Upper lobe of left lung (tissue), 6 donors: ENCODE results near the gene ROBO1. TPM values are rescaled to one million over a fixed set of nuclear protein-coding genes. Genes with fewer than 3 reads are reported as not detected.

Experiments
- ATAC-seq, 2 donors: fragments of 200-7000 bp; cut with Tn5 transposase; one replicate each; pipeline ENCODE4 v1.9.1; 2022; ENCODE audit warnings: mild to moderate bottlenecking in 2 of 2, moderate library complexity in 2 of 2; ENCODE audit not compliant: low FRiP score in 2 of 2
- DNase-seq, 2 donors: peaks; one replicate each; pipeline ENCODE4 v3.0.0-alpha.2; 2019 to 2020
- H3K27ac ChIP-seq, 4 donors: fragments of 200-600 bp; sonication (generic); one replicate each; pipeline ENCODE4 v1.5.1; 2016 to 2019
- H3K27me3 ChIP-seq, 4 donors: fragments of 200-600 bp; sonication (generic); one replicate each; pipeline ENCODE4 v1.5.1; 2017 to 2019
- H3K36me3 ChIP-seq, 4 donors: fragments of 200-600 bp; sonication (generic); one replicate each; pipeline ENCODE4 v1.5.1; 2016 to 2019
- H3K4me1 ChIP-seq, 4 donors: fragments of 200-600 bp; sonication (generic); one replicate each; pipeline ENCODE4 v1.5.1; 2018 to 2019
- H3K4me3 ChIP-seq, 4 donors: fragments of 200-600 bp; sonication (generic); one replicate each; pipeline ENCODE4 v1.5.1; 2017 to 2019; ENCODE audit warnings: mild to moderate bottlenecking in 2 of 4, moderate library complexity in 1 of 4
- H3K9me3 ChIP-seq, 4 donors: fragments of 200-600 bp; sonication (generic); one replicate each; pipeline ENCODE4 v1.5.1; 2018 to 2019
- CTCF ChIP-seq, 6 experiments: fragments of 450-650 bp in 4 of 6; fragments of 200-600 bp in 2 of 6; sonication (generic) in 2 of 6; IDR thresholded peaks; one replicate each; pipeline ENCODE4 v1.5.1; 2016 to 2019; ENCODE audit warnings: antibody characterized with exemption in 6 of 6
- EP300 ChIP-seq, 4 donors: sonication (generic); formaldehyde crosslinking; IDR thresholded peaks; one replicate each; pipeline ENCODE4 v1.5.1; 2017; ENCODE audit warnings: antibody characterized with exemption in 4 of 4, control low read depth in 2 of 4
- POLR2A ChIP-seq, 4 donors: fragments of 450-650 bp; IDR thresholded peaks; one replicate each; pipeline ENCODE4 v1.5.1; 2016 to 2017; ENCODE audit warnings: antibody characterized with exemption in 4 of 4, mild to moderate bottlenecking in 2 of 4
- POLR2AphosphoS5 ChIP-seq, 2 donors: sonication (generic); formaldehyde crosslinking; IDR thresholded peaks; one replicate each; pipeline ENCODE4 v1.5.1; 2017; ENCODE audit warnings: antibody characterized with exemption in 2 of 2
- WGBS, 2 donors: methylation state at CpG; one replicate each; pipeline ENCODE4 v1.1.5; 2017 to 2018; 5-methylcytosine and 5-hydroxymethylcytosine counted together
- total RNA-seq, 6 donors: library from RNA; depleted of rRNA in 4 of 6; stranded (reverse); fragments of >200 nt in 4 of 6; gene quantifications; one replicate each; pipeline versions ENCODE4 v1.1.0 to v1.2.1, GENCODE V29; 2016 to 2021
- donor health status: DM: no; HTN: no; CAD: no; lungs with moderate emphysema.
- donor health status: DM: no; HTN: yes; CAD: no; lungs with severe emphysema.

ROBO1 gene
- total RNA-seq, 6 donors from 2014 or later = 10.5 to 29.0 (median 18.0) TPM

GRCh38 chr3:79653266-79653830 is 114.5 kb downstream of the ROBO1 start:
- no peak for TF ChIP-seq CTCF (IDR thresholded peaks at IDR 0.05)
- no peak for TF ChIP-seq POLR2AphosphoS5 (IDR thresholded peaks at IDR 0.05)
- TF ChIP-seq POLR2A (IDR thresholded peaks at IDR 0.05) = no peak
- no peak for TF ChIP-seq EP300 (IDR thresholded peaks at IDR 0.05)

DNA sequence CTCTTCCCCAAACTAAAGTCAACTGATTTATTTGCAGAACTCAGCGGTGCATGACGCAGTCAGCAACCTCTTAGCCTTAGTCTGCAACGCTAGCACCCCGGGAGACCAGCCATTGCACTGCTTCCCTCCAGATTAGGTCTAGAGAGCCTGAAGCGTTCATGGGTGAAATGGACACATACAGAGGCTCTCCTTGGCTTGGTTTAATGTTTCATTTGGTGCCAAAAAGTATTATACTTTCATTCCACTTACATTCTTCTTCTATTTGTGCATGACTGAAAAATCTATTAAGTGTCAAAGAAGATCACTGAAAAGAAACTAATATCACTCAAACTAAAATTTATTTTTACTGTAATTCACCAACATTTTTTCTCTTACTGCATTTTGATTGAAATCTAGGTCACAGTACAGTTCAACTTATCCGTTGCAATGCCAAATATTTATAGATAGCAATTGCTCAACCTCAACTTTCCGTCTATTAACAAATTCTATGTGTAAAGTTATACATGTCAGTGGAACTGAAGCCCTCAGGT is 116.2 kb downstream of the ROBO1 start:
- TF ChIP-seq EP300 (IDR thresholded peaks at IDR 0.05) (no peak), POLR2AphosphoS5 (IDR thresholded peaks at IDR 0.05) (no peak), CTCF (IDR thresholded peaks at IDR 0.05) (no peak), POLR2A (IDR thresholded peaks at IDR 0.05) (no peak)
- Histone ChIP-seq H3K4me1 (no peaks in the 10 kb centered on the region), H3K4me3 (no peak overlapping the region), H3K27me3 (no peaks in the 10 kb centered on the region), H3K36me3 (no peaks in the 10 kb centered on the region), H3K27ac (no peak overlapping the region), H3K9me3 (no peaks in the 10 kb centered on the region)
- DNase-seq (no peak), ATAC-seq (no peak)
- 29 to 49% methylated on average over 7 of the region's 7 CpGs for WGBS, 2 donors

More at GRCh38 chr3:79653266-79653830, 114.5 kb downstream of the ROBO1 start:
- 77 to 78% methylated on average over 4 of the region's 4 CpGs for WGBS, 2 donors
- Histone ChIP-seq H3K27ac (no peak overlapping the region), H3K4me3 (no peak overlapping the region), H3K9me3 (no peaks in the 10 kb centered on the region), H3K36me3 (no peaks in the 10 kb centered on the region), H3K27me3 (no peaks in the 10 kb centered on the region), H3K4me1 (no peaks in the 10 kb centered on the region)
- DNase-seq = no peak
- no peak for ATAC-seq

GRCh38 chr3:79639855-79640254 is 127.9 kb downstream of the ROBO1 start:
- H3K27me3 ChIP-seq = no peaks in the 10 kb centered on the region
- no peaks in the 10 kb centered on the region for H3K9me3 ChIP-seq
- no peaks in the 10 kb centered on the region for H3K4me1 ChIP-seq
- no peak for TF ChIP-seq POLR2A (IDR thresholded peaks at IDR 0.05)
- no peak for TF ChIP-seq EP300 (IDR thresholded peaks at IDR 0.05)
- no peak for TF ChIP-seq POLR2AphosphoS5 (IDR thresholded peaks at IDR 0.05)
- no peak for TF ChIP-seq CTCF (IDR thresholded peaks at IDR 0.05)
- ATAC-seq = no peak
- no peak for DNase-seq
- WGBS, 2 donors = 86 to 87% methylated on average over 2 of the region's 2 CpGs
- H3K4me3 ChIP-seq = no peak overlapping the region
- H3K27ac ChIP-seq = no peak overlapping the region
- no peaks in the 10 kb centered on the region for H3K36me3 ChIP-seq

- Histone ChIP-seq H3K27ac (no peak overlapping the region), H3K4me3 (no peak overlapping the region), H3K4me1 (no peaks in the 10 kb centered on the region), H3K36me3 (no peaks in the 10 kb centered on the region), H3K9me3 (no peaks in the 10 kb centered on the region), H3K27me3 (no peaks in the 10 kb centered on the region)
- 66 to 70% methylated on average over 4 of the region's 4 CpGs for WGBS, 2 donors
- TF ChIP-seq EP300 (IDR thresholded peaks at IDR 0.05) = no peak
- no peak for TF ChIP-seq POLR2A (IDR thresholded peaks at IDR 0.05)
- ATAC-seq (no peak), DNase-seq (no peak)
Observed at GRCh38 chr3:79636372-79636771, 131.4 kb downstream of the ROBO1 start.

DNA sequence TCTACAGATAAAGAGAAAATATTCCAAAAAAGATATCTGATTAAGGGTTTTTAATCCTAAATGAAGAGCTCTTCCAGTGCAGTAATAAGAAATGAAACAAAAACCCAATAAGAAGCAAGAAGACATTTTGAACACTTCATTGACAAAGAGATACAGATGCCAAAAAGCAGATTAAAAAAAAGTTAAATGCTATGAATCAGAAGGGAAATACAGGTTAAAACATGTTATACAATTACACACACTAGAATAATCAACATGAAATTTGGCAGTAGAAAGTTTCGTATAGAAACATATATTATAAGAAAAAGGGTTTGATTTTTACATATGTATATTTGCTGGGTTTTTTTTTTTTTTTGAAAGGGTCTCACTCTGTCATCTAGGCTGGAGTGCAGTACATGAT is 135.0 kb downstream of the ROBO1 start:
- Histone ChIP-seq H3K9me3 (no peaks in the 10 kb centered on the region), H3K4me3 (no peak overlapping the region), H3K27ac (no peak overlapping the region), H3K27me3 (no peaks in the 10 kb centered on the region), H3K4me1 (no peaks in the 10 kb centered on the region), H3K36me3 (no peaks in the 10 kb centered on the region)
- WGBS, 2 donors = 66 to 73% methylated on average over 1 of the region's 1 CpG
- ATAC-seq (no peak), DNase-seq (no peak)
- TF ChIP-seq POLR2A (IDR thresholded peaks at IDR 0.05) (no peak), CTCF (IDR thresholded peaks at IDR 0.05) (no peak), EP300 (IDR thresholded peaks at IDR 0.05) (no peak), POLR2AphosphoS5 (IDR thresholded peaks at IDR 0.05) (no peak)
